Measurements from ENCODE around the gene ULK4. TPM values are rescaled to one million over a fixed set of nuclear protein-coding genes. Genes with fewer than 3 reads are reported as not detected.

Gene ULK4
- total RNA-seq, 1 experiment from 2014 or later, result 4.2 TPM

DNA sequence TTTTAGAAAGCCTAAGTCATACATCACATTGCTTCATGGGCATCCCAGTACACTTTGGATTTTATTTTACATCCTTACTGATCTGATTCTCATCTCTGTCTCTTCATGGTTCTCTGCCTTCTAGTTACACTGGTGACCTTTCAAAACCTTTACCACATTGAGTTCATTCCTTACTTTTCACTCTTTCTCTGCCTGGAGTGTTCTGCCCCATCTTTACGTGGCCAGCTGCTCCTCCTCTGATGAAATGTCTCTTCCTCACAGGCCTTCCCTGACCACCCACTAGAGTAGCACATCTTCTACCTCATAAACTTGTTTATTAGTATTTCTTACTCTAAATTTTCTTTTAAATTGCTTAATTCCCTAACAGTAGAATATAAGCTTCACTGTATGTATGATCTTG is 744.9 kb downstream of the ULK4 start:
- Histone ChIP-seq H3K36me3 (ENCODE audit: control insufficient read depth, insufficient read depth, low read length) (no peaks in the 10 kb centered on the region), H3K4me1 (peaks cover 47% of the 10 kb centered on the region), H3K4me3 (ENCODE audit: low read depth, low read length) (no peak overlapping the region), H3K27me3 (replicated peaks; ENCODE audit: control insufficient read depth, insufficient read depth, low read length) (no peaks in the 10 kb centered on the region), H3K9me3 (no peaks in the 10 kb centered on the region)
- intact Hi-C loops (cut with micrococcal nuclease; ENCODE audit: unreplicated experiment), result no loop called here
- Mint-ChIP-seq H3K27me3 (ENCODE audit: insufficient read depth, unreplicated experiment) (no peaks in the 10 kb centered on the region), H3K4me3 (ENCODE audit: unreplicated experiment) (no peak overlapping the region), H3K4me1 (ENCODE audit: low read depth, unreplicated experiment) (peaks cover 43% of the 10 kb centered on the region), H3K9me3 (ENCODE audit: unreplicated experiment) (no peaks in the 10 kb centered on the region), H3K27ac (ENCODE audit: unreplicated experiment) (no peak overlapping the region), H3K36me3 (ENCODE audit: insufficient read depth, unreplicated experiment) (peaks cover 12% of the 10 kb centered on the region)
- POLR2A ChIA-PET, result no interaction called here
- DNase-seq, result no peak
- BruUV-seq (replicated peaks), result no TSS peak
- CTCF ChIA-PET, result no interaction called here
- TF ChIP-seq, protein P1, sequence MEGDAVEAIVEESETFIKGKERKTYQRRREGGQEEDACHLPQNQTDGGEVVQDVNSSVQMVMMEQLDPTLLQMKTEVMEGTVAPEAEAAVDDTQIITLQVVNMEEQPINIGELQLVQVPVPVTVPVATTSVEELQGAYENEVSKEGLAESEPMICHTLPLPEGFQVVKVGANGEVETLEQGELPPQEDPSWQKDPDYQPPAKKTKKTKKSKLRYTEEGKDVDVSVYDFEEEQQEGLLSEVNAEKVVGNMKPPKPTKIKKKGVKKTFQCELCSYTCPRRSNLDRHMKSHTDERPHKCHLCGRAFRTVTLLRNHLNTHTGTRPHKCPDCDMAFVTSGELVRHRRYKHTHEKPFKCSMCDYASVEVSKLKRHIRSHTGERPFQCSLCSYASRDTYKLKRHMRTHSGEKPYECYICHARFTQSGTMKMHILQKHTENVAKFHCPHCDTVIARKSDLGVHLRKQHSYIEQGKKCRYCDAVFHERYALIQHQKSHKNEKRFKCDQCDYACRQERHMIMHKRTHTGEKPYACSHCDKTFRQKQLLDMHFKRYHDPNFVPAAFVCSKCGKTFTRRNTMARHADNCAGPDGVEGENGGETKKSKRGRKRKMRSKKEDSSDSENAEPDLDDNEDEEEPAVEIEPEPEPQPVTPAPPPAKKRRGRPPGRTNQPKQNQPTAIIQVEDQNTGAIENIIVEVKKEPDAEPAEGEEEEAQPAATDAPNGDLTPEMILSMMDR (IDR thresholded peaks at IDR 0.05; ENCODE audit: insufficient read depth in 1 of 2, low read depth in 1 of 2, low read length in 1 of 2, severe bottlenecking in 1 of 2, unreplicated experiment in 1 of 2), result no peak

DNA sequence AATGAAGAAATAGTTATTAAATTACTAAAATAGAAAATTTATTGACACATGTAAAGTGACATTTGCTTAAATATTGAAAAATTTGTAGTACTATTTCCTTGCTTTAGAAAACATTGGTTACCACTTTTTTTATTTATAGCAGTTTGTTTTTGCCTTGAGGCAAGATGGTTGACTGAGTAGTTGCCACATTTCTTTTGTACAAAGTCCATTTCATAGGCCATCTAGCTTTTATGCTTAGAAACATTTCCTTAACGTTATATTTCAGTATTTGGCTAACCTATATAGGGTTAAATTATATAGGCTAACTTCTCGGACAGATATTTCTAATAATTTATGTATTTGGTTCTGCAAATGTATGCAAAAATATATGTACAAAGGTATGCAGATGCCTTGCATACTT is 745.5 kb downstream of the ULK4 start:
- H3K36me3 Mint-ChIP-seq (ENCODE audit: insufficient read depth, unreplicated experiment), result peaks cover 6% of the 10 kb centered on the region
- no peak overlapping the region for H3K4me3 Mint-ChIP-seq (ENCODE audit: unreplicated experiment)
- H3K4me3 ChIP-seq (ENCODE audit: low read depth, low read length), result no peak overlapping the region
- TF ChIP-seq, protein P1 (IDR thresholded peaks at IDR 0.05; ENCODE audit: insufficient read depth in 1 of 2, low read depth in 1 of 2, low read length in 1 of 2, severe bottlenecking in 1 of 2, unreplicated experiment in 1 of 2), result no peak
- no peaks in the 10 kb centered on the region for H3K9me3 ChIP-seq
- H3K27ac Mint-ChIP-seq (ENCODE audit: unreplicated experiment), result no peak overlapping the region
- H3K27me3 Mint-ChIP-seq (ENCODE audit: insufficient read depth, unreplicated experiment), result no peaks in the 10 kb centered on the region
- no peaks in the 10 kb centered on the region for H3K36me3 ChIP-seq (ENCODE audit: control insufficient read depth, insufficient read depth, low read length)
- BruUV-seq (replicated peaks), result no TSS peak
- ChIA-PET CTCF (no interaction called here), POLR2A (no interaction called here)
- intact Hi-C loops (cut with micrococcal nuclease; ENCODE audit: unreplicated experiment), result no loop called here
- H3K27me3 ChIP-seq (replicated peaks; ENCODE audit: control insufficient read depth, insufficient read depth, low read length), result no peaks in the 10 kb centered on the region
- peaks cover 37% of the 10 kb centered on the region for H3K4me1 Mint-ChIP-seq (ENCODE audit: low read depth, unreplicated experiment)
- no peak for DNase-seq
- H3K9me3 Mint-ChIP-seq (ENCODE audit: unreplicated experiment), result no peaks in the 10 kb centered on the region
- H3K4me1 ChIP-seq, result peaks cover 47% of the 10 kb centered on the region

DNA sequence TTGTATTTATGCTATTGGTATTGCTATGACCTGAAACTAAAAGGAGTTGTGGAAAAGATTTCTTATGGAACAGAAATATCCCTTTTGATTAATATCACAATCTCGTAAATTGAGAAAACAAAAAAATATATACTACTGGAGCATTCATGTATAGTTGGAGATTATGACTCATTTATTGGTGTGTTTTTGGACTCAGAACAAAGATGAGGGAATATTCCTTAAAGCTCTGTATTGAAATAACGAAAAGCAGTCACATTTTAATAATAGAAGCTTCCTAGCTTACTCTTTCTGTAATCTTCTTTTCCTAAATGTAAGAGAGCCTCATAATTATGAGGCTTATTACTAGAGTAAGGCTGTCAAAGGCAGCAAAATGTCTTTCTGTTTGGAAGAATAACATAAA is 748.3 kb downstream of the ULK4 start:
- Histone ChIP-seq H3K9me3 (no peaks in the 10 kb centered on the region), H3K4me1 (peaks cover 35% of the 10 kb centered on the region), H3K4me3 (ENCODE audit: low read depth, low read length) (no peak overlapping the region), H3K27me3 (replicated peaks; ENCODE audit: control insufficient read depth, insufficient read depth, low read length) (no peaks in the 10 kb centered on the region), H3K36me3 (ENCODE audit: control insufficient read depth, insufficient read depth, low read length) (no peaks in the 10 kb centered on the region)
- H3K4me3 Mint-ChIP-seq (ENCODE audit: unreplicated experiment), result no peak overlapping the region
- peaks cover 11% of the 10 kb centered on the region for H3K36me3 Mint-ChIP-seq (ENCODE audit: insufficient read depth, unreplicated experiment)
- intact Hi-C loops (cut with micrococcal nuclease; ENCODE audit: unreplicated experiment), result no loop called here
- no peaks in the 10 kb centered on the region for H3K27me3 Mint-ChIP-seq (ENCODE audit: insufficient read depth, unreplicated experiment)
- H3K27ac Mint-ChIP-seq (ENCODE audit: unreplicated experiment), result no peak overlapping the region
- H3K9me3 Mint-ChIP-seq (ENCODE audit: unreplicated experiment), result no peaks in the 10 kb centered on the region
- DNase-seq, result no peak
- peaks cover 38% of the 10 kb centered on the region for H3K4me1 Mint-ChIP-seq (ENCODE audit: low read depth, unreplicated experiment)
- TF ChIP-seq, protein P1 (IDR thresholded peaks at IDR 0.05; ENCODE audit: insufficient read depth in 1 of 2, low read depth in 1 of 2, low read length in 1 of 2, severe bottlenecking in 1 of 2, unreplicated experiment in 1 of 2), result no peak
- ChIA-PET CTCF (no interaction called here), POLR2A (no interaction called here)
- no TSS peak for BruUV-seq (replicated peaks)
